NCI-H510A treated with DMSO at 0.1 percent for 48 hours (cell line): Measurements from ENCODE around the gene MTA1.
A peak's percentile ranks its signal among the peaks of the same experiment; 100 is the strongest.

ENCODE experiments used
- DNase-seq: peaks from one replicate; lab custom pipeline; 2025; lab: John Stamatoyannopoulos, UW

The MTA1 gene

GRCh38 chr14:105476831-105477659 lies 57.4 kb downstream of the MTA1 start:
- DNase-seq, result no peak

GRCh38 chr14:105477660-105478397 lies 58.2 kb downstream of the MTA1 start:
- DNase-seq, result peak; percentile 11

GRCh38 chr14:105478398-105479251 lies 59.0 kb downstream of the MTA1 start:
- DNase-seq, result no peak

- DNase-seq, result no peak
Observed at GRCh38 chr14:105479431-105480158, 60.0 kb downstream of the MTA1 start.

DNA sequence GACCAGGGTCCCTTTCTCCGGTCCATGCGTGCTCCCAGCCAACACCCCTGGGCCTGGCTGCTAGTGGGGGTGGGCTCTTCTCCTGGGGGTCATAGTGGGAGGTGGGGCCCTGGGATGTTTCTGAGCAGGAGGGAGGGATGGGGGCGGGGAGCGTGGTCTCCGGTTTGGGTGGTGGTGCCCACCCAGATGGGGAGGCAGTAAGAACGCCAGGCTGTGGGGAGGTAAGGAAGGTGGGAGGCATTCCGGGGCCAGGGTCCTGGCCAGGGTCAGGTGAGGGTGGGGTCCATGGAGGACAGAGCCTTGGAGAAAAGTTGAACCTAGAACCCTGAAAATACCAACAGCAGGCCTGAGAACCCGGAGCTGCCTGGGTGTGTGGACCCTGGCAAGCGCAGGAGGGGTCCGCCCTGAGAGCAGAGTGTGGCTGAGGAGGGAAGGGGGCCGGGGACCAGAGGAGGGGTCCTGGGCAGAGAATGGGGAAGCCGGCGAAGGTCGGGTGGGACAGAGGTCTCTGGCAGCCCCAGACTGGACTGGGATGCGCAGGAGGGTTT lies 60.6 kb downstream of the MTA1 start:
- no peak for DNase-seq

DNA sequence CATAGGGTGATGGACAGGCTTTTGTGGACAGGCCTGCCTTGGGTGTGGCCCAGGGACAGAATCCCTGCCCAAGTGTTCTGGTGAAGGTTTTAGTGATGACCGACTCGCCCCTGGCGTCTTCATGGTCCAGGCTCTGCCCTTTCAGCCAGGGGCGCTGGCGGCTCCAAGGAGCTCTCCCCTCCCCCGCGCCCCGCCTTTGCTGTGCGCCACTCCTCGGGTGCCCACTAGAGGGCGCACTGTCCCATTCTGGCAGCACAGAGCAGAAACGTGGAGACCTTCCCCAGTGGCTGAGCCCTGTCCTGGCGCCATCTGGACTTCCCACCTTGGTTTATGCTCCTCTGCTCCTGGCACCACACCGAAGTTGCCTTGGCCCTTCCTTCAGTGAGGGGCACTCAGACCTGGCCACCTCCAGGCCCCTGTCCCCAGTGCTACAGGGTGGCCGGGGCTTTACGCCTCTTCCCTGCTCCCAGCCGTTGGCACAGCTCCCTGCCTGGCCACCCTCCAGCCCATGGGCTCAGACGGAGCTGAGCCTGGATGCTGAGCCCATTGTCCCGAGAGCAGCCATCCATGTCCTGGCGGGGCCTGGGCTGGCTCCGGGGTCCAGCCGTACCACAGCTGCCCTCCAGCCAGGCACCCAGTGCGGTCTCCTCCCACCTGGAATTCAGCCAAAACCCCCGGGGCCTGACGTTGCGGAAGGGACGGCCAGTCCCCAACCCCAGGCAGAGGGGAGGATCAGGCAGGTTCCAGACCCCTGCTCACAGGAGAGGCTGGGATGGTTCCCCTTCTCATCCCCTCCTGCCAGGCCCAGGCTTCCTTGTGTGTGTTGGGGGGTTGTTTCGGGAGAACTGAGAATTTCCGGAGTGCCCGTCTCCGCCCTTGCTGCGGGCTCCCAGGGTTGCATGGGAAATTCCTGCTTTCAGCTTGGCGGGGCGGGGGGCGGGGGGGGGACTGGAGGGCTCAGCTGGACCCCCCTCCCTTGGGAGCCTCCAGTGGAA lies 61.5 kb downstream of the MTA1 start:
- peak; percentile 86 for DNase-seq

DNA sequence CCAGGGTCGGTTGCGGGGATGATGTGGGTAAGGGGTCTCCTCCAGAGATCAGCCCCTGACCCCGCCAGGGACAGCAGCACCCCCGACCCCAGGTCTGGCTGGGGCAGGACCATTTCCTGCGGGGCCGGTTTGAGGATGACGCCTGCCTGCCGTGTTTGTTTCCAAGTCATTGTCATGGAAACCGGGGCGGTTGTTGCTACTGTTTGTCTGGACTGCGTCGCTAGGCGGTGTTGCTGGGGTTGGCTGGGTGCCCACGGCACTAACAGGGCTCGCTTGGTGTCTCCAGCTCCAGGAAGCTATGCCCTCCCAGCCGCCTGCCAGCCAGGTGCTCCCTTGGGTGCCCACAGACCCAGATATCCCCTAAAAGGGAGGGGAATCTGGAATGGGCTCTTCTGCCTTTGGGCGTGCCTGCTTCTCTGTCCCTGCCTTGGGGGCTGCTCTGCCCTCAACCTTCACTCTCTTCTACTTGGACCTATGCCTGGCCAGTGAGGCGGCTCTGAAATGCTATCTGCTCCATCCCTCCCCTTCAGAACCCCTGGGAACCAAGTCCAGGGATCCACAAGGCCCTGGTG lies 62.3 kb downstream of the MTA1 start:
- peak; percentile 85 for DNase-seq

DNA sequence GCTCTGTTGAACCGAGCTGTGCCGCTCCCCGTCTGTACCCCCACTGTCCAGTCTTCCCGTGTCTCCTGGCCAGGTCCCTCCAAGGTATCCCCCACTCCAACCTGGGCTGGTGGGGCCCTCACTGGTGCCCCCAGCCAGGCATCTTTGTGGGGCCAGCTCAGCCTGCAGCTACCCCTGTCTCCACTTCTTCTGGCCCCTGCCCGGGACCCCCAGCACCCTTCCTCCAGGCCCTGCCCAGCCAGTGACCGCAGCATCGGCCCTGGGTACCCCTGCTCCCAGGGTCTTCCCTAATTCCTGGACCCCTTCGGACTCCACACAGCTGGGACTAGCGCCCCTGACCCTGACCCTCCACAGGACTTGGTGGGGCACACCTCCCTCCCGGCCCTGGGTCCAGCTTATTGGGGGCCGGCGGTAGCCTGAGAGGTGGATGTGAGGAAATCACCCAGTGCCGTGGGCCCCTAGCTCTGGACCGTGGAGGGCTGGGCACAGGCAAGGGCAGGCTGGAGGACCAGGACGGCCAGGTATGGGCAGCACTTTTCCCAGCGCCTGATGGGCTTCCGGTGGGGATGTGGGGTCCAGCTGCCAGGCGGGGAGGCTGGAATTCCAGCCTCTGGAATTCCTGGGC lies 63.0 kb downstream of the MTA1 start:
- DNase-seq, result no peak

- DNase-seq, result no peak
Observed at GRCh38 chr14:105483300-105484068, 63.9 kb downstream of the MTA1 start.

- no peak for DNase-seq
Observed at GRCh38 chr14:105484069-105484996, 64.7 kb downstream of the MTA1 start.

- no peak for DNase-seq
Observed at GRCh38 chr14:105484997-105485393, 65.4 kb downstream of the MTA1 start.

GRCh38 chr14:105485739-105486162 lies 66.1 kb downstream of the MTA1 start:
- DNase-seq, result no peak

DNA sequence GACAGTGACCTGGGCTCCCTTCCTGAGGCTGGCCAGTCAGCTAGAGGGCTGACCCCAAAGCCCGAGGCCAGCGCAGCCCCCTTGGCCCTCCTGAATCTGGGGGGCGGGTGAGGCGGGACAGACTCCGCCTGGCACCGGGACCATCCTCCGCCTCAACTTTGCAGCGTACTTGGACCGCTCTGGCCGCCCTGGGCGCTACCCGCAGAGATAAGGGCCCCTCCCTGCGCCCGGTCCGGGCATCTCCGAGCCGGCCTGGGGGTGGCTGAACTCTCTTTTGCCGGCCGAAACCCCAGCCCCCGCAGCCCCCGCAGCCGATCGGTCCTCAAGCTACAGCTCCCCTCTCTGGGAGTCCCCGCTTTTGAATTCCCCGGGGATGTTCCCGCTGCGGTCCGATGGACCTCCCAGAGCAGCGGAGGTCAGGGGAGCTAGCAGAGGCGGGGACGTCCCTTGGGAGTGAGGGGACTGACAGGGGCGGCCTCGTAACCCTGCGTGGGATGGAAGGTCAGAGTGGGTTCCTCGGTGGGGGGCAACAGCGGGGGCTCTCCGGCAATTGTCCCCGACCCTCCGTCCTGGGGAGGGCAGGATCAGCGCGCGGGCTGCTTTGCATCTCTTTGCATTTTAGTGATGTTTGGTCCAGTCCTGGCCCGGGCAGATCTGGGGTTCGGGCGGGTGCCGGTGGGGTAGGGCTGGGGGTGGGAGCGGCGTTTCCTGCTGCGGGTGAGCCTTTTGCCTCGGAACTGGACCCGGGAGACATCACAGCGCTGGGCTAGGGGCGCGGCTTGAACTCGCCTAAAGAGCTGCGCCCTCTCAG lies 66.7 kb downstream of the MTA1 start, which contains the start of gene CRIP1:
Gene CRIP1, plus strand, starts transcription at position 724 of the 811 bp plus-strand sequence. CDS start 374 bp downstream, outside the sequence.
- no peak for DNase-seq

DNA sequence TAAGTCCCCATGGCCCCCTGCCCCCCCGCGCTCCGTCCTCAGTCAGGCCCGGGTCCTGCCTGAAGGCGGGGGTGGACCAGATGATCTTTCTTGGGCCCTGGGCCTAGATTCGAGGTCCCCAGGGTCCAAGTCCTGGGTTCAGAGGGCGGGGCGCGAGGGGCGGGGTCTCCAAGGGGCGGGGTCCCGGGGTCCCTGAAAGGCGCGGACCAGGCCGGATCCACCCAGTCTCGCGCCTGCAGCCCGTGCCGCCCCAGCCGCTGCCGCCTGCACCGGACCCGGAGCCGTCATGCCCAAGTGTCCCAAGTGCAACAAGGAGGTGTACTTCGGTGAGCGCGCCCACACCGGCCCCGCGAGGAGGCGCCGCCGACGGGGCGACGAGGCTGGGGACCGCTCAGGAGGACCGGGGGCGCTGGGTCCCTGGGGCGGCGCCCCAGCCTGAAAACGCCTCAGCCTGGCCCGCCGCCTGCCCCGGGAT lies 67.4 kb downstream of the MTA1 start:
- DNase-seq, result no peak

DNA sequence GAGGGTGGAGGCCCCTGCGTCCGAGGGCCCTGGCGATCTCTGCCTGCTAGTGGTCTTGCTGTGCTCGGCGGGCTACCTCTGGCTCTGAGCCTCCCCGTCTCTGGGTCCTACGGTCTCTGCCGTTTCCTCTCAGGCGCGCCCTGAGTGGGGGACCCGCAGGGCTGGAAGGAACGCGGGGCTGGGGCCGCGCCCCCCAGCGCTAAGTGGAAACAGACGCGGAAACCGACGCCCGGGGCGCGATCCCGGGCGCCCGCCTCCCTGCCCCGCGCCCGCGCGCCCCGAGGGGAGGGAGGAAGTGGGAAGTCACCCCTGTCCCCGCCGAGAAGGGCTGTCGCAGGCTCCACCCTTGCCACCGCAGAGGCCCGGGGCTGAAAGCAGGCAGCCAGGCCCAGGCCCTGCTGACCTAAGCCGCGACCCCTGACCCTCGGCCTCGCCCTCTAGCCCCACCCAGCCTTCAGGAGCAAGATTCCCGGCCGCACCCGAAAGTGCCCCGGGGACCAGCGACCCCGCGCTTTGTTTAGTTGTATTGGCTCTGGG lies 67.9 kb downstream of the MTA1 start:
- DNase-seq, result no peak
